ENCODE data around the gene TTLL10.

- TF ChIP-seq CTCF (IDR thresholded peaks at IDR 0.05; ENCODE audit: insufficient read depth, low read length, poor library complexity, severe bottlenecking): no peak
- TF ChIP-seq EZH2phosphoT487 (conservative IDR thresholded peaks at IDR 0.05; ENCODE audit: low read length): no peak
Measured at GRCh38 chr1:1237874-1238701, 64.4 kb downstream of the TTLL10 start.
